GM23338 (cell line): ENCODE data around the gene VEGFA. TPM values are rescaled to one million over a fixed set of nuclear protein-coding genes. Genes with fewer than 3 reads are reported as not detected.

Experiments used
- ATAC-seq: fragments of 200-7000 bp; cut with Tn5 transposase; 3 replicates; pipeline ENCODE4 v1.9.1; 2020
- DNase-seq: peaks from one replicate; pipeline ENCODE4 v3.0.0-alpha.2; 2015; ENCODE audit warnings: low spot score
- H2AFZ ChIP-seq: fragments of 200-600 bp; sonication (generic); 2 replicates; pipeline ENCODE4 v1.8.0; 2016; ENCODE audit warnings: antibody characterized with exemption, mild to moderate bottlenecking, moderate library complexity
- H3F3A ChIP-seq: fragments of 200-600 bp; sonication (generic); replicated peaks from 2 replicates; pipeline ENCODE4 v1.8.0; 2017; ENCODE audit warnings: antibody characterized with exemption, mixed run types, low read depth
- H3K27ac ChIP-seq: fragments of 200-600 bp; sonication (generic); 2 replicates; pipeline ENCODE4 v1.6.1; 2016; ENCODE audit warnings: low read depth
- H3K27me3 ChIP-seq: fragments of 200-600 bp; sonication (generic); 2 replicates; pipeline ENCODE4 v1.8.0; 2016; ENCODE audit warnings: mild to moderate bottlenecking, mixed run types, moderate library complexity; ENCODE audit not compliant: insufficient read depth
- H3K36me3 ChIP-seq: fragments of 200-600 bp; sonication (generic); 2 replicates; pipeline ENCODE4 v1.8.0; 2016; ENCODE audit warnings: mild to moderate bottlenecking; ENCODE audit not compliant: insufficient read depth
- H3K4me1 ChIP-seq: fragments of 200-600 bp; sonication (generic); 2 replicates; pipeline ENCODE4 v1.8.0; 2016; ENCODE audit warnings: mild to moderate bottlenecking, moderate library complexity; ENCODE audit not compliant: insufficient read depth
- H3K4me2 ChIP-seq: fragments of 200-600 bp; sonication (generic); 2 replicates; pipeline ENCODE4 v1.7.1; 2017; ENCODE audit warnings: mixed run types
- H3K4me3 ChIP-seq: fragments of 200-600 bp; sonication (generic); 2 replicates; pipeline ENCODE4 v1.6.1; 2016; ENCODE audit warnings: mixed run types
- H3K79me2 ChIP-seq: fragments of 200-600 bp; sonication (generic); replicated peaks from 2 replicates; pipeline ENCODE4 v1.8.0; 2017; ENCODE audit warnings: mild to moderate bottlenecking; ENCODE audit not compliant: insufficient read depth
- H3K9me2 ChIP-seq: fragments of 200-600 bp; sonication (generic); 2 replicates; pipeline ENCODE4 v1.8.0; 2017; ENCODE audit not compliant: insufficient read depth
- H4K20me1 ChIP-seq: fragments of 200-600 bp; sonication (generic); replicated peaks from 2 replicates; pipeline ENCODE4 v1.8.0; 2017; ENCODE audit warnings: mild to moderate bottlenecking; ENCODE audit not compliant: insufficient read depth
- H3K27ac Mint-ChIP-seq: 2 replicates; pipeline ENCODE4 v1.8.0; 2020; ENCODE audit warnings: inconsistent platforms, mild to moderate bottlenecking, moderate library complexity, mixed read lengths
- H3K27me3 Mint-ChIP-seq: 3 replicates; pipeline ENCODE4 v1.8.0; 2022; ENCODE audit warnings: low read depth, mild to moderate bottlenecking, moderate library complexity, mixed read lengths, inconsistent platforms; ENCODE audit not compliant: insufficient read depth, poor library complexity
- H3K36me3 Mint-ChIP-seq: 3 replicates; pipeline ENCODE4 v1.8.0; 2021; ENCODE audit warnings: low read depth, mild to moderate bottlenecking, inconsistent platforms, moderate library complexity, mixed read lengths
- H3K4me1 Mint-ChIP-seq: 3 replicates; pipeline ENCODE4 v1.8.0; 2020; ENCODE audit warnings: mild to moderate bottlenecking, inconsistent platforms, mixed read lengths
- H3K4me3 Mint-ChIP-seq: 3 replicates; pipeline ENCODE4 v1.8.0; 2021; ENCODE audit warnings: moderate library complexity, mild to moderate bottlenecking, inconsistent platforms, mixed read lengths
- H3K9me3 Mint-ChIP-seq: 3 replicates; pipeline ENCODE4 v1.8.0; 2020; ENCODE audit warnings: moderate library complexity, mild to moderate bottlenecking, inconsistent platforms, mixed read lengths
- EZH2phosphoT487 ChIP-seq: fragments of 200-600 bp; sonication (generic); IDR thresholded peaks from one replicate; pipeline ENCODE4 v1.8.1; 2018; ENCODE audit warnings: antibody characterized with exemption; ENCODE audit not compliant: unreplicated experiment
- STAT1 ChIP-seq: IDR thresholded peaks from one replicate; pipeline ENCODE4 v1.6.1; 2016; ENCODE audit warnings: antibody characterized with exemption; ENCODE audit not compliant: unreplicated experiment
- ZNF331 ChIP-seq: fragments of 250-450 bp; sonication (Bioruptor Pico); IDR thresholded peaks from 2 replicates; pipeline ENCODE4 v1.5.0; 2020; ENCODE audit warnings: low read depth, mild to moderate bottlenecking, moderate library complexity
- polyA plus RNA-seq: library from polyadenylated mRNA; unstranded; fragments of >200 nt; fragmentation: Nextera tagmentation; extraction: Ambion mirVana; gene quantifications from 2 replicates; pipeline ENCODE4 v1.2.1, GENCODE V29; 2016
- total RNA-seq: library from RNA; depleted of rRNA; stranded (reverse); fragments of >200 nt; shearing (Covaris generic); gene quantifications from 2 replicates; pipeline ENCODE4 v1.2.3, GENCODE V29; 2014
- TF ChIP-seq, protein P1 (sequence below): fragments of 250-450 bp; sonication (Bioruptor Pico); IDR thresholded peaks from 2 replicates; pipeline ENCODE4 v1.5.0; 2020; ENCODE audit warnings: mild to moderate bottlenecking, moderate library complexity
- TF ChIP-seq, protein P2 (sequence below): IDR thresholded peaks from 2 replicates; pipeline ENCODE4 v1.6.1; 2016; ENCODE audit warnings: antibody characterized with exemption
- TF ChIP-seq, protein P3 (sequence below), 2 experiments: fragments of 200-600 bp in 1 of 2; sonication (generic) in 1 of 2; conservative IDR thresholded peaks; 2 replicates each; pipeline versions ENCODE4 v1.5.1 to v1.6.1; 2016 to 2017; ENCODE audit warnings: antibody characterized with exemption in 2 of 2, low read depth in 2 of 2, mild to moderate bottlenecking in 2 of 2, moderate library complexity in 1 of 2

Gene VEGFA
- total and polyA plus RNA-seq, 2 experiments from 2014 or later: 10.9 to 61.1 TPM

DNA sequence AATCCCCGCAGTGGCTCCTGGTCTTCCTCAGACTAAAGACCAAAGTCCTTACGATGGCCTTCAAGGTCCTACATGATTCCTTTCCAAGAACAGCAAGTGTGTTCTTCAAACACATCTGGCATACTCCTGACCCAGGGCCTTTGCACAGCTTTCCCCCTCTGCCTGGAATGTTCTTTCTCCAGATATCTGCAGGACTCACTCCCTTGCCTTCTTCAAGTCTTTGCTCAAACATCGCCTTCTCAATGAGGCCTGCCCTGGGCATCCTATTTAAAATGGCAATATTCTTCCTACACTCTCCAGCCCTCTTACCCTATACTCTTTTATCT is 30.2 kb downstream of the VEGFA start:
- DNase-seq (no peak), ATAC-seq (no peak)
- no peak overlapping the region for H3K4me3 Mint-ChIP-seq
- no peak overlapping the region for H3K4me2 ChIP-seq
- H3K27me3 Mint-ChIP-seq: peaks cover 7% of the 10 kb centered on the region
- no peaks in the 10 kb centered on the region for H3K4me1 ChIP-seq
- no peaks in the 10 kb centered on the region for H3K36me3 ChIP-seq
- TF ChIP-seq, protein P1, sequence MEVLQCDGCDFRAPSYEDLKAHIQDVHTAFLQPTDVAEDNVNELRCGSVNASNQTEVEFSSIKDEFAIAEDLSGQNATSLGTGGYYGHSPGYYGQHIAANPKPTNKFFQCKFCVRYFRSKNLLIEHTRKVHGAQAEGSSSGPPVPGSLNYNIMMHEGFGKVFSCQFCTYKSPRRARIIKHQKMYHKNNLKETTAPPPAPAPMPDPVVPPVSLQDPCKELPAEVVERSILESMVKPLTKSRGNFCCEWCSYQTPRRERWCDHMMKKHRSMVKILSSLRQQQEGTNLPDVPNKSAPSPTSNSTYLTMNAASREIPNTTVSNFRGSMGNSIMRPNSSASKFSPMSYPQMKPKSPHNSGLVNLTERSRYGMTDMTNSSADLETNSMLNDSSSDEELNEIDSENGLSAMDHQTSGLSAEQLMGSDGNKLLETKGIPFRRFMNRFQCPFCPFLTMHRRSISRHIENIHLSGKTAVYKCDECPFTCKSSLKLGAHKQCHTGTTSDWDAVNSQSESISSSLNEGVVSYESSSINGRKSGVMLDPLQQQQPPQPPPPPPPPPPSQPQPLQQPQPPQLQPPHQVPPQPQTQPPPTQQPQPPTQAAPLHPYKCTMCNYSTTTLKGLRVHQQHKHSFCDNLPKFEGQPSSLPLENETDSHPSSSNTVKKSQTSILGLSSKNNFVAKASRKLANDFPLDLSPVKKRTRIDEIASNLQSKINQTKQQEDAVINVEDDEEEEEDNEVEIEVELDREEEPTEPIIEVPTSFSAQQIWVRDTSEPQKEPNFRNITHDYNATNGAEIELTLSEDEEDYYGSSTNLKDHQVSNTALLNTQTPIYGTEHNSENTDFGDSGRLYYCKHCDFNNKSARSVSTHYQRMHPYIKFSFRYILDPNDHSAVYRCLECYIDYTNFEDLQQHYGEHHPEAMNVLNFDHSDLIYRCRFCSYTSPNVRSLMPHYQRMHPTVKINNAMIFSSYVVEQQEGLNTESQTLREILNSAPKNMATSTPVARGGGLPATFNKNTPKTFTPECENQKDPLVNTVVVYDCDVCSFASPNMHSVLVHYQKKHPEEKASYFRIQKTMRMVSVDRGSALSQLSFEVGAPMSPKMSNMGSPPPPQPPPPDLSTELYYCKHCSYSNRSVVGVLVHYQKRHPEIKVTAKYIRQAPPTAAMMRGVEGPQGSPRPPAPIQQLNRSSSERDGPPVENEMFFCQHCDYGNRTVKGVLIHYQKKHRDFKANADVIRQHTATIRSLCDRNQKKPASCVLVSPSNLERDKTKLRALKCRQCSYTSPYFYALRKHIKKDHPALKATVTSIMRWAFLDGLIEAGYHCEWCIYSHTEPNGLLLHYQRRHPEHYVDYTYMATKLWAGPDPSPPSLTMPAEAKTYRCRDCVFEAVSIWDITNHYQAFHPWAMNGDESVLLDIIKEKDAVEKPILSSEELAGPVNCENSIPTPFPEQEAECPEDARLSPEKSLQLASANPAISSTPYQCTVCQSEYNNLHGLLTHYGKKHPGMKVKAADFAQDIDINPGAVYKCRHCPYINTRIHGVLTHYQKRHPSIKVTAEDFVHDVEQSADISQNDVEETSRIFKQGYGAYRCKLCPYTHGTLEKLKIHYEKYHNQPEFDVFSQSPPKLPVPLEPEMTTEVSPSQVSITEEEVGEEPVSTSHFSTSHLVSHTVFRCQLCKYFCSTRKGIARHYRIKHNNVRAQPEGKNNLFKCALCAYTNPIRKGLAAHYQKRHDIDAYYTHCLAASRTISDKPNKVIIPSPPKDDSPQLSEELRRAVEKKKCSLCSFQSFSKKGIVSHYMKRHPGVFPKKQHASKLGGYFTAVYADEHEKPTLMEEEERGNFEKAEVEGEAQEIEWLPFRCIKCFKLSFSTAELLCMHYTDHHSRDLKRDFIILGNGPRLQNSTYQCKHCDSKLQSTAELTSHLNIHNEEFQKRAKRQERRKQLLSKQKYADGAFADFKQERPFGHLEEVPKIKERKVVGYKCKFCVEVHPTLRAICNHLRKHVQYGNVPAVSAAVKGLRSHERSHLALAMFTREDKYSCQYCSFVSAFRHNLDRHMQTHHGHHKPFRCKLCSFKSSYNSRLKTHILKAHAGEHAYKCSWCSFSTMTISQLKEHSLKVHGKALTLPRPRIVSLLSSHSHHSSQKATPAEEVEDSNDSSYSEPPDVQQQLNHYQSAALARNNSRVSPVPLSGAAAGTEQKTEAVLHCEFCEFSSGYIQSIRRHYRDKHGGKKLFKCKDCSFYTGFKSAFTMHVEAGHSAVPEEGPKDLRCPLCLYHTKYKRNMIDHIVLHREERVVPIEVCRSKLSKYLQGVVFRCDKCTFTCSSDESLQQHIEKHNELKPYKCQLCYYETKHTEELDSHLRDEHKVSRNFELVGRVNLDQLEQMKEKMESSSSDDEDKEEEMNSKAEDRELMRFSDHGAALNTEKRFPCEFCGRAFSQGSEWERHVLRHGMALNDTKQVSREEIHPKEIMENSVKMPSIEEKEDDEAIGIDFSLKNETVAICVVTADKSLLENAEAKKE: no peak
- TF ChIP-seq ZNF331 (CRISPR knock-in tag) (no peak), EZH2phosphoT487 (no peak)
- H3K4me1 Mint-ChIP-seq: peaks cover 5% of the 10 kb centered on the region; the same call in 2 of the 3 replicates
- H3K27ac ChIP-seq: no peak overlapping the region
- H2AFZ ChIP-seq: no peak overlapping the region
- H4K20me1 ChIP-seq: no peaks in the 10 kb centered on the region
- H3K36me3 Mint-ChIP-seq: no peaks in the 10 kb centered on the region
- no peaks in the 10 kb centered on the region for H3K9me2 ChIP-seq
- H3K4me3 ChIP-seq: no peak overlapping the region
- no peak overlapping the region for H3K27ac Mint-ChIP-seq
- H3K9me3 Mint-ChIP-seq: no peaks in the 10 kb centered on the region
- H3K27me3 ChIP-seq: no peaks in the 10 kb centered on the region
- H3F3A ChIP-seq: no peaks in the 10 kb centered on the region
- no peaks in the 10 kb centered on the region for H3K79me2 ChIP-seq

DNA sequence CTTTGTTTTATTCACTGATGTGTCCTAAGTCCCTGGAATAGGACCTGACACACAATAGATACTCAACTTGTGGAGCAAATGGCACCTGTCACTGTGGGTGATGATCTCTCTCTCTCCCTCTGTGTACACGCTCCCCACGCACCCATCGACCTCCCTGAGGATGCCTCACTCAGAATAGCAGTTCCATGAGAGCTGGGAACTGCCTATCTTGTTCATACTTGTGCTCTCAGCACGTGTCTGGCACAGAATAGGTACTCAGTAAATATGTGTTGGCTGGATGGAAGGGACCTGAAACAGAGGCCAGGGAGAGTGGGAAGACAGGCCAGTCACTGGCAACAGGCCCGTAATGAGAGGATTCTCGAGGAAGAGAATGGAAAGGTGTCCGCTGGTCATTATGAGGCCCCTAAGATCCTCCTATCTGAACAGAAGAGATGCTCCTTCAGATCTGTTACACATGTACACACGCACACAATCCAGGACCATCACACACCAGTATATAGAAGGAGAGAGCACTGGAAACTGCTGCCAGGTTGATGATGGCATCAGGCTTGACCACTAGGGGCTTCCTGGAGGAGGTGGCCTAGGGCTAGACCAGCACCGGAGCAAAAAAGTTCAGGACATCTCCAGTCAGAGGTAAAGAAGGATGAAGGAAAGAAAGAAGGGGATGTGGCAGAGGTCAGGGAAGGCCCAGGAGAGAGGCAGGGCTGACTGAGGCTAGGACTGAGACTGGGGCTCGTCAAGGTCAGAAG is 30.9 kb downstream of the VEGFA start:
- no peak overlapping the region for H3K27ac ChIP-seq
- no peaks in the 10 kb centered on the region for H3F3A ChIP-seq
- TF ChIP-seq, protein P2, sequence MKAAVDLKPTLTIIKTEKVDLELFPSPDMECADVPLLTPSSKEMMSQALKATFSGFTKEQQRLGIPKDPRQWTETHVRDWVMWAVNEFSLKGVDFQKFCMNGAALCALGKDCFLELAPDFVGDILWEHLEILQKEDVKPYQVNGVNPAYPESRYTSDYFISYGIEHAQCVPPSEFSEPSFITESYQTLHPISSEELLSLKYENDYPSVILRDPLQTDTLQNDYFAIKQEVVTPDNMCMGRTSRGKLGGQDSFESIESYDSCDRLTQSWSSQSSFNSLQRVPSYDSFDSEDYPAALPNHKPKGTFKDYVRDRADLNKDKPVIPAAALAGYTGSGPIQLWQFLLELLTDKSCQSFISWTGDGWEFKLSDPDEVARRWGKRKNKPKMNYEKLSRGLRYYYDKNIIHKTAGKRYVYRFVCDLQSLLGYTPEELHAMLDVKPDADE: no peak
- TF ChIP-seq ZNF331 (CRISPR knock-in tag) (no peak), STAT1 (no peak)
- TF ChIP-seq, protein P3, sequence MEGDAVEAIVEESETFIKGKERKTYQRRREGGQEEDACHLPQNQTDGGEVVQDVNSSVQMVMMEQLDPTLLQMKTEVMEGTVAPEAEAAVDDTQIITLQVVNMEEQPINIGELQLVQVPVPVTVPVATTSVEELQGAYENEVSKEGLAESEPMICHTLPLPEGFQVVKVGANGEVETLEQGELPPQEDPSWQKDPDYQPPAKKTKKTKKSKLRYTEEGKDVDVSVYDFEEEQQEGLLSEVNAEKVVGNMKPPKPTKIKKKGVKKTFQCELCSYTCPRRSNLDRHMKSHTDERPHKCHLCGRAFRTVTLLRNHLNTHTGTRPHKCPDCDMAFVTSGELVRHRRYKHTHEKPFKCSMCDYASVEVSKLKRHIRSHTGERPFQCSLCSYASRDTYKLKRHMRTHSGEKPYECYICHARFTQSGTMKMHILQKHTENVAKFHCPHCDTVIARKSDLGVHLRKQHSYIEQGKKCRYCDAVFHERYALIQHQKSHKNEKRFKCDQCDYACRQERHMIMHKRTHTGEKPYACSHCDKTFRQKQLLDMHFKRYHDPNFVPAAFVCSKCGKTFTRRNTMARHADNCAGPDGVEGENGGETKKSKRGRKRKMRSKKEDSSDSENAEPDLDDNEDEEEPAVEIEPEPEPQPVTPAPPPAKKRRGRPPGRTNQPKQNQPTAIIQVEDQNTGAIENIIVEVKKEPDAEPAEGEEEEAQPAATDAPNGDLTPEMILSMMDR (conservative IDR thresholded peaks at IDR 0.05; ENCODE audit: low read depth in 2 of 2): peak; percentile 44 to 63
- ATAC-seq (peak; percentile 78), DNase-seq (peak; percentile 44)
- peaks cover 5% of the 10 kb centered on the region; the same call in 2 of the 3 replicates for H3K4me1 Mint-ChIP-seq
- H3K27me3 Mint-ChIP-seq: peaks cover 7% of the 10 kb centered on the region
- no peak overlapping the region for H3K4me3 Mint-ChIP-seq
- H3K36me3 ChIP-seq: no peaks in the 10 kb centered on the region
- H3K9me3 Mint-ChIP-seq: no peaks in the 10 kb centered on the region
- H3K4me3 ChIP-seq: no peak overlapping the region
- H3K27ac Mint-ChIP-seq: no peak overlapping the region
- no peak overlapping the region for H3K4me2 ChIP-seq
- no peaks in the 10 kb centered on the region for H3K36me3 Mint-ChIP-seq
- H3K79me2 ChIP-seq: no peaks in the 10 kb centered on the region
- no peaks in the 10 kb centered on the region for H3K27me3 ChIP-seq
- H4K20me1 ChIP-seq: no peaks in the 10 kb centered on the region
- H2AFZ ChIP-seq: no peak overlapping the region
- no peaks in the 10 kb centered on the region for H3K4me1 ChIP-seq
- H3K9me2 ChIP-seq: no peaks in the 10 kb centered on the region
